ENCODE data around the gene DPP4. TPM values are rescaled to one million over a fixed set of nuclear protein-coding genes. Genes with fewer than 3 reads are reported as not detected.

DPP4 gene
- total RNA-seq, 1 experiment from 2014 or later, result 23.3 TPM

GRCh38 chr2:161961061-161961460 is 113.0 kb downstream of the DPP4 start:
- TF ChIP-seq EZH2 (IDR thresholded peaks at IDR 0.05; ENCODE audit: low read length, unreplicated experiment), result no peak
- no peak for TF ChIP-seq CTCF (conservative IDR thresholded peaks at IDR 0.05; ENCODE audit: low read depth, low read length)
- TF ChIP-seq EZH2phosphoT487 (IDR thresholded peaks at IDR 0.05; ENCODE audit: borderline replicate concordance, low read length), result no peak
- Histone ChIP-seq H3K4me2 (ENCODE audit: low read length) (no peak overlapping the region), H3K9me3 (ENCODE audit: low read length) (no peaks in the 10 kb centered on the region), H3K36me3 (ENCODE audit: low read depth, low read length) (no peaks in the 10 kb centered on the region), H3K79me2 (ENCODE audit: low read length) (no peaks in the 10 kb centered on the region), H3K27ac (ENCODE audit: low read length) (no peak overlapping the region), H3K27me3 (ENCODE audit: low read length) (no peaks in the 10 kb centered on the region), H3F3A (ENCODE audit: low read length, unreplicated experiment) (no peaks in the 10 kb centered on the region), H3K4me1 (ENCODE audit: insufficient read depth, low read length) (no peaks in the 10 kb centered on the region), H3K4me3 (ENCODE audit: low read length) (no peak overlapping the region), H3K9me2 (replicated peaks; ENCODE audit: low read length) (no peaks in the 10 kb centered on the region), H2AFZ (ENCODE audit: low read length) (no peak overlapping the region), H3K9ac (ENCODE audit: low read length) (no peak overlapping the region), H4K20me1 (ENCODE audit: low read length) (no peaks in the 10 kb centered on the region)
- ChIA-PET POLR2A (ENCODE audit: unreplicated experiment) (no interaction called here), CTCF (no interaction called here)
- intact Hi-C loops (cut with micrococcal nuclease), result no loop called here
- ATAC-seq (no peak), DNase-seq (no peak)
- BruUV-seq (replicated peaks), result no TSS peak

- DNase-seq (no peak), ATAC-seq (no peak)
- TF ChIP-seq EZH2phosphoT487 (IDR thresholded peaks at IDR 0.05; ENCODE audit: borderline replicate concordance, low read length), result no peak
- no peak for TF ChIP-seq EZH2 (IDR thresholded peaks at IDR 0.05; ENCODE audit: low read length, unreplicated experiment)
- no peak for TF ChIP-seq CTCF (conservative IDR thresholded peaks at IDR 0.05; ENCODE audit: low read depth, low read length)
- Histone ChIP-seq H2AFZ (ENCODE audit: low read length) (no peak overlapping the region), H3K36me3 (ENCODE audit: low read depth, low read length) (no peaks in the 10 kb centered on the region), H3K4me3 (ENCODE audit: low read length) (no peak overlapping the region), H3K9ac (ENCODE audit: low read length) (no peak overlapping the region), H3K27me3 (ENCODE audit: low read length) (no peaks in the 10 kb centered on the region), H3K4me2 (ENCODE audit: low read length) (no peak overlapping the region), H3K27ac (ENCODE audit: low read length) (no peak overlapping the region), H4K20me1 (ENCODE audit: low read length) (no peaks in the 10 kb centered on the region), H3F3A (ENCODE audit: low read length, unreplicated experiment) (no peaks in the 10 kb centered on the region), H3K4me1 (ENCODE audit: insufficient read depth, low read length) (no peaks in the 10 kb centered on the region), H3K9me3 (ENCODE audit: low read length) (no peaks in the 10 kb centered on the region), H3K79me2 (ENCODE audit: low read length) (no peaks in the 10 kb centered on the region), H3K9me2 (replicated peaks; ENCODE audit: low read length) (no peaks in the 10 kb centered on the region)
- CTCF ChIA-PET, result no interaction called here
- intact Hi-C loops (cut with micrococcal nuclease), result no loop called here
- no TSS peak for BruUV-seq (replicated peaks)
- POLR2A ChIA-PET (ENCODE audit: unreplicated experiment), result no interaction called here
These were observed 117.3 kb downstream of the DPP4 start for GRCh38 chr2:161956738-161957137.

GRCh38 chr2:161955211-161955610 is 118.8 kb downstream of the DPP4 start:
- ATAC-seq (no peak), DNase-seq (no peak)
- H3K27ac ChIP-seq (ENCODE audit: low read length), result no peak overlapping the region
- POLR2A ChIA-PET (ENCODE audit: unreplicated experiment), result no interaction called here
- H3K9ac ChIP-seq (ENCODE audit: low read length), result no peak overlapping the region
- no peaks in the 10 kb centered on the region for H3K9me3 ChIP-seq (ENCODE audit: low read length)
- no peaks in the 10 kb centered on the region for H3F3A ChIP-seq (ENCODE audit: low read length, unreplicated experiment)
- H3K4me3 ChIP-seq (ENCODE audit: low read length), result no peak overlapping the region
- CTCF ChIA-PET, result no interaction called here
- no peaks in the 10 kb centered on the region for H4K20me1 ChIP-seq (ENCODE audit: low read length)
- TF ChIP-seq EZH2phosphoT487 (IDR thresholded peaks at IDR 0.05; ENCODE audit: borderline replicate concordance, low read length) (no peak), EZH2 (IDR thresholded peaks at IDR 0.05; ENCODE audit: low read length, unreplicated experiment) (no peak), CTCF (conservative IDR thresholded peaks at IDR 0.05; ENCODE audit: low read depth, low read length) (no peak)
- no peaks in the 10 kb centered on the region for H3K9me2 ChIP-seq (replicated peaks; ENCODE audit: low read length)
- no peaks in the 10 kb centered on the region for H3K36me3 ChIP-seq (ENCODE audit: low read depth, low read length)
- H2AFZ ChIP-seq (ENCODE audit: low read length), result no peak overlapping the region
- H3K79me2 ChIP-seq (ENCODE audit: low read length), result no peaks in the 10 kb centered on the region
- BruUV-seq (replicated peaks), result no TSS peak
- no peaks in the 10 kb centered on the region for H3K27me3 ChIP-seq (ENCODE audit: low read length)
- H3K4me2 ChIP-seq (ENCODE audit: low read length), result no peak overlapping the region
- H3K4me1 ChIP-seq (ENCODE audit: insufficient read depth, low read length), result no peaks in the 10 kb centered on the region
- intact Hi-C loops (cut with micrococcal nuclease), result no loop called here

Data from PC-3 (cell line).